Neural crest cell (in vitro differentiated cells): ENCODE data around the gene APBB3. TPM values are rescaled to one million over a fixed set of nuclear protein-coding genes. Genes with fewer than 3 reads are reported as not detected.
"Not testable (repeated sequence)": the region's sequence is repeated elsewhere in the genome, so short reads cannot be mapped to it uniquely, and the experiment has no call there.

Source experiments
- DNase-seq: peaks from one replicate; pipeline ENCODE4 v3.0.0; 2021; ENCODE audit warnings: low read depth, mixed read lengths, low spot score
- H3K27ac Mint-ChIP-seq: one replicate; pipeline ENCODE4 v1.8.0; 2021; ENCODE audit warnings: mild to moderate bottlenecking, mixed read lengths; ENCODE audit not compliant: unreplicated experiment
- H3K27me3 Mint-ChIP-seq: 2 replicates; pipeline ENCODE4 v1.8.0; 2021; ENCODE audit warnings: low read depth, mild to moderate bottlenecking, mixed read lengths
- H3K36me3 Mint-ChIP-seq: 2 replicates; pipeline ENCODE4 v1.8.0; 2021; ENCODE audit warnings: low read depth, mild to moderate bottlenecking, mixed read lengths
- H3K4me1 Mint-ChIP-seq: 2 replicates; pipeline ENCODE4 v1.8.0; 2021; ENCODE audit warnings: mixed read lengths
- H3K4me3 Mint-ChIP-seq: one replicate; pipeline ENCODE4 v1.8.0; 2021; ENCODE audit warnings: mild to moderate bottlenecking, mixed read lengths
- H3K9me3 Mint-ChIP-seq: 2 replicates; pipeline ENCODE4 v1.8.0; 2021; ENCODE audit warnings: mixed read lengths
- total RNA-seq: library from RNA; stranded (reverse); gene quantifications from 2 replicates; pipeline ENCODE4 v1.2.1, GENCODE V29; 2021
- TF ChIP-seq, protein P1 (sequence below): fragments of 200-600 bp; sonication (generic); conservative IDR thresholded peaks from 2 replicates; pipeline ENCODE4 v1.5.0; 2021; ENCODE audit warnings: antibody characterized with exemption, mild to moderate bottlenecking

APBB3 gene
- total RNA-seq, 1 donor from 2014 or later, result 36.2 TPM

DNA sequence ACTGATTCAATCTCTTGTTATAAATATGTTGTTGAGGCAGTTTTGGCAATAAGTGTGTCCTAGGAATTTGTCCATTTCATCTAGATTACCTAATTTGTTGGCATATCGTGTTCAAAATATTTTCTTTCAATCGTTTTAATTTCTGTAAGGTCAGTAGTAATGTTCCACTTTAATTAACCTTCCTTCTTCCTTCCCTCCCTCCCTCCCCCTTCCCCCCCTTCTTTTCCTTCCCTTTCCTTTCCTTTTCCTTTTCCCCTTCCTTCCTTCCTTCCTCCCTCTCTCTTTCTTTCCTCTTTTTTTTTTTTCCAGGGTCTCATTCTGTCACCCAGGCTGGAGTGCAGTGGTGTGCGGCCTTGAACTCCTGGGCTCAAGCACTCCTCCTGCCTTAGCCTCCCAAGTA lies 41.5 kb upstream of the APBB3 start:
- Mint-ChIP-seq H3K4me1 (no peaks in the 10 kb centered on the region), H3K27me3 (peaks cover 3% of the 10 kb centered on the region), H3K4me3 (no peak overlapping the region), H3K36me3 (no peaks in the 10 kb centered on the region), H3K27ac (no peak overlapping the region), H3K9me3 (peaks cover 2% of the 10 kb centered on the region)
- DNase-seq, result no peak
- TF ChIP-seq, protein P1, sequence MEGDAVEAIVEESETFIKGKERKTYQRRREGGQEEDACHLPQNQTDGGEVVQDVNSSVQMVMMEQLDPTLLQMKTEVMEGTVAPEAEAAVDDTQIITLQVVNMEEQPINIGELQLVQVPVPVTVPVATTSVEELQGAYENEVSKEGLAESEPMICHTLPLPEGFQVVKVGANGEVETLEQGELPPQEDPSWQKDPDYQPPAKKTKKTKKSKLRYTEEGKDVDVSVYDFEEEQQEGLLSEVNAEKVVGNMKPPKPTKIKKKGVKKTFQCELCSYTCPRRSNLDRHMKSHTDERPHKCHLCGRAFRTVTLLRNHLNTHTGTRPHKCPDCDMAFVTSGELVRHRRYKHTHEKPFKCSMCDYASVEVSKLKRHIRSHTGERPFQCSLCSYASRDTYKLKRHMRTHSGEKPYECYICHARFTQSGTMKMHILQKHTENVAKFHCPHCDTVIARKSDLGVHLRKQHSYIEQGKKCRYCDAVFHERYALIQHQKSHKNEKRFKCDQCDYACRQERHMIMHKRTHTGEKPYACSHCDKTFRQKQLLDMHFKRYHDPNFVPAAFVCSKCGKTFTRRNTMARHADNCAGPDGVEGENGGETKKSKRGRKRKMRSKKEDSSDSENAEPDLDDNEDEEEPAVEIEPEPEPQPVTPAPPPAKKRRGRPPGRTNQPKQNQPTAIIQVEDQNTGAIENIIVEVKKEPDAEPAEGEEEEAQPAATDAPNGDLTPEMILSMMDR, result no peak

DNA sequence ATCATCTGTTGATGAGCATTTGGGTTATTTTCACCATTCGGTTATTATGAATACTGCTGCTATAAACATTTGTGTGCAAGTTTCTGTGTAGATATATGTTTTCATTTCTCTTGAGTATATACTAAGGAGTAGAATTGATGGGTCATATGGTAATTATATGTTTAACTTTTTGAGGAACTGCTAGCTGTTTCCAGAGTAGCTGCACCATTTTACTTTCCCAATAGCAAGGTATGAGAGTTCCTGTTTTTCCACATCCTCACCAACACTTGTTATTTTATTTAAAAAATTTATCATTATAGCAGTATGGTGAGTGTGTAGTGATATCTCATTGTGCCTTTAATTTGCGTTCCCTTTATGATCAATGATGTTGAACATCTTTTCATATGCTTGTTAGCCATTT lies 39.3 kb upstream of the APBB3 start:
- TF ChIP-seq, protein P1, result no peak
- Mint-ChIP-seq H3K27me3 (peaks cover 4% of the 10 kb centered on the region), H3K27ac (no peak overlapping the region), H3K36me3 (no peaks in the 10 kb centered on the region), H3K4me3 (no peak overlapping the region), H3K9me3 (peaks cover 2% of the 10 kb centered on the region), H3K4me1 (no peaks in the 10 kb centered on the region)
- no peak for DNase-seq

DNA sequence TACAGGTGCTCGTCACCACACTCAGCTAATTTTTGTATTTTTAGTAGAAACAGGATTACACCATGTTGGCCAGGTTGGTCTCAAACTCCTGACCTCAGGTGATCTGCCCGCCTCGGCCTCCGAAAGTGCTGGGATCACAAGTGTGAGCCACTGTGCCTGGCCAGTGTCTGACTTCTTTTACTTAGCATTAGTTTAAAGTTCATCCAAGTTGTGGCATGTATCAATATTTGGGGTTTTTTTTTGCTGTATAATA lies 39.0 kb upstream of the APBB3 start:
- H3K4me3 Mint-ChIP-seq, H3K27ac Mint-ChIP-seq, H3K9me3 Mint-ChIP-seq, H3K36me3 Mint-ChIP-seq, DNase-seq, H3K4me1 Mint-ChIP-seq, H3K27me3 Mint-ChIP-seq: not testable (repeated sequence)

DNA sequence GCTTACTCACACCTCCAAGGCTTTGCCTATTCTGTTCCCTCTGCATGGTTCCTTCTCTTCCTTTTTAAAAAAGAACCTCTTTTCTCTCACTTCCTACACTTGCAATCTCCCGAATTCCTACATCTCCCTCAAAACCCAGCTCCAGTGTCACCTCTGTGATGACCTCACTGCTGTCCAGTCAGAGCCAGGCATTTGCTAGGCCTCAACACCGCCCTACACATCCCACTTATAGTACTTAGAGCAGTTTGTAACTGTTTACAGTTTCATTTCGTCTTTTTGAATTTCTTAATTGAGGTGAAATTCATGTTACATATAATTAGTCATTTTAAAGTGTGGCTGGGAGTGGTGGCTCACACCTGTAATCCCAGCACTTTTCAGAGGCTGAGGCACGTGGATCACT lies 37.7 kb upstream of the APBB3 start:
- H3K9me3 Mint-ChIP-seq, result peaks cover 1% of the 10 kb centered on the region
- TF ChIP-seq, protein P1, result no peak

DNA sequence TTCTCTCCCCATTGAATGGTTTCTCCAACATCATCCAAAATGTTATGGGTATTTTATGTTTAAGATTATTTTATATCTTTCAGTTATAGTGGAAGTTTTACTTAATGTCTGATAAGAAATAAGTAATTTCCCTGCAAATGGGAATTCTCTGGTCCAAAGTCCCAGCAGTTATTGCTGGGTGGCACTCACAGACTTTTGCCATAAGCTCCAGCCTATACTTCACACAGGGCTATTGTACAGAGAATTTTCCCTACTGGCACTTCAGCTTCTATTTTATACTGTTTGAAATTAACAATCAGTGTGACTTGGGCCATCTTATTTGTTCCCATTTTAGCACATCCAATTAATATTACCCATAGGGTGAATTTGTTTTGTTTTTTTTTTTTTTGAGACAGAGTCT lies 35.7 kb upstream of the APBB3 start:
- TF ChIP-seq, protein P1, result no peak
- H3K4me1 Mint-ChIP-seq, result no peaks in the 10 kb centered on the region
- no peaks in the 10 kb centered on the region for H3K9me3 Mint-ChIP-seq
- no peaks in the 10 kb centered on the region for H3K36me3 Mint-ChIP-seq
- H3K4me3 Mint-ChIP-seq, result no peak overlapping the region
- no peak overlapping the region for H3K27ac Mint-ChIP-seq
- peaks cover 18% of the 10 kb centered on the region for H3K27me3 Mint-ChIP-seq
- no peak for DNase-seq

More for the DNA sequence above, 37.7 kb upstream of the APBB3 start:
- Mint-ChIP-seq H3K4me3 (no peak overlapping the region), H3K27me3 (peaks cover 7% of the 10 kb centered on the region), H3K4me1 (no peaks in the 10 kb centered on the region), H3K27ac (no peak overlapping the region), H3K36me3 (no peaks in the 10 kb centered on the region)
- no peak for DNase-seq

DNA sequence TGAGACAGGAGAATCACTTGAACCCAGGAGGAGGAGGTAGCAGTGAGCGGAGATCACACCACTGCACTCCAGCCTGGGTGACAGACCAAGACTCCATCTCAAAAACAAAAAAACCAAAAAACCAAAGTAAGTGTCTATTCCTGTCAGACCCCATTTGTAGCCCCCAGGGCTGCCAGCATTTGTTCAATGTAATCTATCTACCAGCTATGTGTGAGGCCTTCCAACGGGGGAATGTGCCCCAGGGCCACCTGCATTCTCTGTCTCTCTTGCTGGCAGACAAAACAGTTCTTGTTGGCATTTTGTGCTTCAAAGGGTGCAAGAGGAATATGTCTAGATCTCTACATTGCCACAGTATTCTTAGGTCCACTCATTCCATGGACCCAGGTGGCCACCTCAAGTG lies 34.4 kb upstream of the APBB3 start:
- TF ChIP-seq, protein P1, result no peak
- Mint-ChIP-seq H3K27ac (no peak overlapping the region), H3K27me3 (peaks cover 19% of the 10 kb centered on the region)

More for the DNA sequence above, 34.4 kb upstream of the APBB3 start:
- no peak overlapping the region for H3K4me3 Mint-ChIP-seq
- no peaks in the 10 kb centered on the region for H3K36me3 Mint-ChIP-seq
- no peak for DNase-seq
- no peaks in the 10 kb centered on the region for H3K4me1 Mint-ChIP-seq
- no peaks in the 10 kb centered on the region for H3K9me3 Mint-ChIP-seq
